ENCODE results near the gene ACSM2B.

ACSM2B gene

GRCh38 chr16:20614186-20615141, 38.3 kb upstream of the ACSM2B start (continued):
- TF ChIP-seq GLIS3 (CRISPR knock-in tag; IDR thresholded peaks at IDR 0.05) (no peak), RARB (CRISPR knock-in tag; IDR thresholded peaks at IDR 0.05) (no peak), OSR1 (CRISPR knock-in tag; IDR thresholded peaks at IDR 0.05) (no peak), ESRRG (CRISPR knock-in tag; IDR thresholded peaks at IDR 0.05) (no peak), ZFP3 (CRISPR knock-in tag; IDR thresholded peaks at IDR 0.05) (no peak)

GRCh38 chr16:20613481-20614185, 37.5 kb upstream of the ACSM2B start:
- TF ChIP-seq PATZ1 (CRISPR knock-in tag; IDR thresholded peaks at IDR 0.05; ENCODE audit: borderline replicate concordance) (no peak), ZFP30 (CRISPR knock-in tag; IDR thresholded peaks at IDR 0.05) (no peak)
- ATAC-seq, result no peak

GRCh38 chr16:20612551-20613480, 36.6 kb upstream of the ACSM2B start:
- no peak for TF ChIP-seq CSDC2 (CRISPR knock-in tag; IDR thresholded peaks at IDR 0.05)
- TF ChIP-seq CSRNP3 (CRISPR knock-in tag; IDR thresholded peaks at IDR 0.05), result no peak
- TF ChIP-seq ISL1 (CRISPR knock-in tag; IDR thresholded peaks at IDR 0.05), result no peak
- no peak for TF ChIP-seq TCF4 (CRISPR knock-in tag; IDR thresholded peaks at IDR 0.05; ENCODE audit: borderline replicate concordance)
- no peak for TF ChIP-seq PATZ1 (CRISPR knock-in tag; IDR thresholded peaks at IDR 0.05; ENCODE audit: borderline replicate concordance)
- no peak for TF ChIP-seq OSR1 (CRISPR knock-in tag; IDR thresholded peaks at IDR 0.05)
- no peak for TF ChIP-seq TOX (CRISPR knock-in tag; IDR thresholded peaks at IDR 0.05; ENCODE audit: borderline replicate concordance)
- no peak for TF ChIP-seq ZNF8 (CRISPR knock-in tag; IDR thresholded peaks at IDR 0.05)
- no peak for TF ChIP-seq ZNF70 (CRISPR knock-in tag; IDR thresholded peaks at IDR 0.05)
- no peak for ATAC-seq

GRCh38 chr16:20611975-20612481, 35.9 kb upstream of the ACSM2B start:
- no peak for TF ChIP-seq PATZ1 (CRISPR knock-in tag; IDR thresholded peaks at IDR 0.05; ENCODE audit: borderline replicate concordance)
- no peak for TF ChIP-seq CSDC2 (CRISPR knock-in tag; IDR thresholded peaks at IDR 0.05)
- no peak for TF ChIP-seq TCF4 (CRISPR knock-in tag; IDR thresholded peaks at IDR 0.05; ENCODE audit: borderline replicate concordance)
- no peak for TF ChIP-seq TOX (CRISPR knock-in tag; IDR thresholded peaks at IDR 0.05; ENCODE audit: borderline replicate concordance)
- no peak for TF ChIP-seq ZFP30 (CRISPR knock-in tag; IDR thresholded peaks at IDR 0.05)
- no peak for TF ChIP-seq PPARA (CRISPR knock-in tag; IDR thresholded peaks at IDR 0.05; ENCODE audit: borderline replicate concordance)
- no peak for TF ChIP-seq RARB (CRISPR knock-in tag; IDR thresholded peaks at IDR 0.05)
- no peak for ATAC-seq

All from SK-N-SH treated with all-trans-retinoic acid at 6 μM for 48 hours (cell line).